HL-60 (cell line): ENCODE measurements around the gene MPO.

Source experiments
- DNase-seq, 2 experiments: peaks; one replicate each; pipeline ENCODE4 v3.0.0-alpha.2; 2010 to 2020; ENCODE audit warnings: low read depth in 1 of 2, low spot score in 1 of 2
- H3K27ac ChIP-seq: fragments of 250-450 bp; sonication (Bioruptor Pico); replicated peaks from 2 replicates; pipeline ENCODE4 v1.5.1; 2020; ENCODE audit warnings: mild to moderate bottlenecking, moderate library complexity
- H3K27me3 ChIP-seq: fragments of 250-450 bp; sonication (Bioruptor Pico); 2 replicates; pipeline ENCODE4 v1.5.1; 2021; ENCODE audit warnings: mild to moderate bottlenecking, moderate library complexity; ENCODE audit not compliant: insufficient read depth, poor library complexity, severe bottlenecking
- H3K4me3 ChIP-seq: replicated peaks from 2 replicates; pipeline ENCODE4 v1.5.1; 2011; ENCODE audit warnings: mild to moderate bottlenecking, control low read depth, low read length; ENCODE audit not compliant: insufficient read depth
- GABPA ChIP-seq: IDR thresholded peaks from 2 replicates; pipeline ENCODE4 v1.6.1; 2012; ENCODE audit warnings: low read depth
- POLR2AphosphoS5 ChIP-seq: IDR thresholded peaks from 2 replicates; pipeline ENCODE4 v1.6.1; 2012; ENCODE audit warnings: low read depth
- SPI1 ChIP-seq: IDR thresholded peaks from 2 replicates; pipeline ENCODE4 v1.6.1; 2012; ENCODE audit warnings: low read depth, mild to moderate bottlenecking, borderline replicate concordance
- TF ChIP-seq, protein P1 (sequence below): IDR thresholded peaks from one replicate; pipeline ENCODE4 v1.5.1; 2011; ENCODE audit warnings: low read length, control low read depth, inconsistent platforms; ENCODE audit not compliant: insufficient read depth
- TF ChIP-seq, protein P2 (sequence below): IDR thresholded peaks from 2 replicates; pipeline ENCODE4 v1.6.1; 2012; ENCODE audit warnings: low read depth; ENCODE audit not compliant: insufficient replicate concordance

The MPO gene

DNA sequence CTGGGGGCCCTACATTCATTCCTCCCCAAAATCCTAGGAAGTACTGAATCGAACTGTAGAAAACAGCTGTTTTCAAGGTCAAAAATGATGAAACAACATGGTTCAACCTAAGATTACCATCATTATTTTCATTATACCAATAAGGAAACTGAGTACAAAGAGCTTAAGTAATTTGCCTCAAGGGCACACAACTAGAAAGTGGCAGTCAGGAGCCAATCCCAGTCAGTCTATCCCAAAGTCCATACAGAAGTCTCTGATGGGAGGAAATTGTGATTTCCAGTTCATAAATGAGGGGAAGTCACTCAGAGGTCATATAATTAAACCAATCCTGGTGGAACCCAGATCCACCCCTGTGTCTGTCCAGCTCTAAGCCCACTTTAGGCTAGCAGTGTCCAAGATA is 34.0 kb downstream of the MPO start:
- no peak overlapping the region for H3K27ac ChIP-seq
- TF ChIP-seq POLR2AphosphoS5 (no peak), SPI1 (no peak)
- no peaks in the 10 kb centered on the region for H3K27me3 ChIP-seq
- no peak for DNase-seq
- no peak overlapping the region for H3K4me3 ChIP-seq

DNA sequence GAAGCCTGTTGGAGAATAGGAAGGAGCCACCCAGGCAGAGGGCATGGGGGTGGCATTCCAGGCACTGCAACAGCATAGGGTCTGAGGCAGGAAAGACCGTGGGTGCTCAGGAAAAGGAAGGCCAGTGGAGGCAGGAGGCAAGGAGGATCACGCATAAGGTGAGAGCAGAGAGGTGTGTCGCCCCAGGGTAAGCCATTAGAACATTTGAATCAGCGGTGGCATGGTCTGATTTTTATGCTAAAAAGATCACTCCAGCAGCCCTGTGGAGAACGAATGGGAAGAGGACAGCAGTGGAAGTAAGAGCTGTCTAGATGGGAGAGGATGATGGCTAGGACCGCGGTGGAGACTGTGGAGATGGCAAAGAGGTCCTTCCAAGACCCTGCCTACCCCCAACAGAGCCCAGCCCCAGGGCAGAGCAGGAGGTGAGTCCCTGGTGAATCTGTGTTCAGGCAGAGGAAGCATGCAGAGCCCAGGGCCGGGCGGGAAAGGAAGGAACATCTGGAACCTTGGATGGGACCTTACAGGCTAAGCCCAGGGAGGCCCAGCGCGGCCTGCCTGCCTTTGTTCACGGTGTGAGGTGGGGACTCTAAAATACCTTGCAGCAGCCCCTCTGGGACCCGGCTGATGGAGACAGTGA is 34.5 kb downstream of the MPO start:
- TF ChIP-seq, protein P1, sequence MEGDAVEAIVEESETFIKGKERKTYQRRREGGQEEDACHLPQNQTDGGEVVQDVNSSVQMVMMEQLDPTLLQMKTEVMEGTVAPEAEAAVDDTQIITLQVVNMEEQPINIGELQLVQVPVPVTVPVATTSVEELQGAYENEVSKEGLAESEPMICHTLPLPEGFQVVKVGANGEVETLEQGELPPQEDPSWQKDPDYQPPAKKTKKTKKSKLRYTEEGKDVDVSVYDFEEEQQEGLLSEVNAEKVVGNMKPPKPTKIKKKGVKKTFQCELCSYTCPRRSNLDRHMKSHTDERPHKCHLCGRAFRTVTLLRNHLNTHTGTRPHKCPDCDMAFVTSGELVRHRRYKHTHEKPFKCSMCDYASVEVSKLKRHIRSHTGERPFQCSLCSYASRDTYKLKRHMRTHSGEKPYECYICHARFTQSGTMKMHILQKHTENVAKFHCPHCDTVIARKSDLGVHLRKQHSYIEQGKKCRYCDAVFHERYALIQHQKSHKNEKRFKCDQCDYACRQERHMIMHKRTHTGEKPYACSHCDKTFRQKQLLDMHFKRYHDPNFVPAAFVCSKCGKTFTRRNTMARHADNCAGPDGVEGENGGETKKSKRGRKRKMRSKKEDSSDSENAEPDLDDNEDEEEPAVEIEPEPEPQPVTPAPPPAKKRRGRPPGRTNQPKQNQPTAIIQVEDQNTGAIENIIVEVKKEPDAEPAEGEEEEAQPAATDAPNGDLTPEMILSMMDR = no peak
- TF ChIP-seq GABPA (no peak), SPI1 (no peak), POLR2AphosphoS5 (no peak)
- TF ChIP-seq, protein P2, sequence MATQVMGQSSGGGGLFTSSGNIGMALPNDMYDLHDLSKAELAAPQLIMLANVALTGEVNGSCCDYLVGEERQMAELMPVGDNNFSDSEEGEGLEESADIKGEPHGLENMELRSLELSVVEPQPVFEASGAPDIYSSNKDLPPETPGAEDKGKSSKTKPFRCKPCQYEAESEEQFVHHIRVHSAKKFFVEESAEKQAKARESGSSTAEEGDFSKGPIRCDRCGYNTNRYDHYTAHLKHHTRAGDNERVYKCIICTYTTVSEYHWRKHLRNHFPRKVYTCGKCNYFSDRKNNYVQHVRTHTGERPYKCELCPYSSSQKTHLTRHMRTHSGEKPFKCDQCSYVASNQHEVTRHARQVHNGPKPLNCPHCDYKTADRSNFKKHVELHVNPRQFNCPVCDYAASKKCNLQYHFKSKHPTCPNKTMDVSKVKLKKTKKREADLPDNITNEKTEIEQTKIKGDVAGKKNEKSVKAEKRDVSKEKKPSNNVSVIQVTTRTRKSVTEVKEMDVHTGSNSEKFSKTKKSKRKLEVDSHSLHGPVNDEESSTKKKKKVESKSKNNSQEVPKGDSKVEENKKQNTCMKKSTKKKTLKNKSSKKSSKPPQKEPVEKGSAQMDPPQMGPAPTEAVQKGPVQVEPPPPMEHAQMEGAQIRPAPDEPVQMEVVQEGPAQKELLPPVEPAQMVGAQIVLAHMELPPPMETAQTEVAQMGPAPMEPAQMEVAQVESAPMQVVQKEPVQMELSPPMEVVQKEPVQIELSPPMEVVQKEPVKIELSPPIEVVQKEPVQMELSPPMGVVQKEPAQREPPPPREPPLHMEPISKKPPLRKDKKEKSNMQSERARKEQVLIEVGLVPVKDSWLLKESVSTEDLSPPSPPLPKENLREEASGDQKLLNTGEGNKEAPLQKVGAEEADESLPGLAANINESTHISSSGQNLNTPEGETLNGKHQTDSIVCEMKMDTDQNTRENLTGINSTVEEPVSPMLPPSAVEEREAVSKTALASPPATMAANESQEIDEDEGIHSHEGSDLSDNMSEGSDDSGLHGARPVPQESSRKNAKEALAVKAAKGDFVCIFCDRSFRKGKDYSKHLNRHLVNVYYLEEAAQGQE = no peak
- Histone ChIP-seq H3K27ac (no peak overlapping the region), H3K4me3 (no peak overlapping the region), H3K27me3 (no peaks in the 10 kb centered on the region)
- no peak for DNase-seq

DNA sequence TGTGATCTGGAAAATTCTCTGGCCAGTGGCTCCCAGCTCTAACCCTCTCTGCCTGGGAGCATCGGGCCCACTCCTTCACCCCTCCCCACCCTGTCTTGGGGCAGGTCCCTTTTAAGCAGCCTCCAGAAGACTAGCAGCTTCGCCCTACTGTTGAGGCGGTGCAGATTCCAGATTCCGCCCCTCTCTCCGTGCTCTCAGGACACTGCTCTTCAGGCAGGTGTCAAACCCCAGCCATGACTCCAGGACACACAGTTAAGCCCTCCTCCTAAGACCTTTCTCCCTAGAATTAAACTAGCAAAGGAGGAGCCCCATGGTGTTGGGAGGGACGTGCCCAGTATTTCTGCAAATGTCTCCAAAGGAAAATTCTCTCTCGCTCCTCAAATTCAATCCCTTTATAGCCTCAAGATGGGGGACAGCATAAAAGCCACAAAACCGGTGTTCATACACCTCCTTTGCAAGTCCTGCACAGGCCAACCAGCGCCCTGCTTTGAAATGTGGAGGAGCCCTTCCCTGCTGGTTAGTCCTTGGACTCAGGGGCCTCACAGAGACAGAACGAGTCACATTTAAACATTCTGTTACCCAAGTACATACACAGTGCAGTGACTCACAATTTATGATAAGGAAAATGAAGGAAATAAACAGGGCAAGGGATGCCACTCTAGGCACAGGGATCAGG is 35.2 kb downstream of the MPO start:
- H3K4me3 ChIP-seq = no peak overlapping the region
- H3K27me3 ChIP-seq = no peaks in the 10 kb centered on the region
- TF ChIP-seq SPI1 (no peak), GABPA (no peak), POLR2AphosphoS5 (no peak)
- TF ChIP-seq, protein P2 = no peak
- TF ChIP-seq, protein P1 = no peak
- H3K27ac ChIP-seq = no peak overlapping the region
- no peak for DNase-seq

DNA sequence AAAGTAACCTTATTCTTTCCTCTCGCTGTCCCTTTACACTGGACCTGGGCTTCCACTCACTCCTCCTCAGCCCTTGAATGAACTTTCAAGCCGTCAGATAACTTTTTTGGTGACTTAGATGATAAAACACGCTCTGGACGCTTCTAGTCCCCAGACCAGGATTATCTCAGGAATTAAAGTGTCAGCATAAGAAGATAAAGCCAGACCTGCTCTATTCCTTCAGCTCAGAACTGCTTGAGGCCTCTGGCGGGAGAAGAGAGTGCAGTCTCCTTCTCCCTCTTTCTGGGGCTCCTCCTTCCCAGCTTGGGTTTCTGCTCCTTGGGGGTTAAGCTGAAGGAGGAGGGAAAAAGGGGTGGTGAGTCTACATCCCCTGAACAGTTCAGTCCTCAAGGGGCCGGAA is 35.8 kb downstream of the MPO start:
- DNase-seq = no peak
- no peaks in the 10 kb centered on the region for H3K27me3 ChIP-seq
- no peak overlapping the region for H3K4me3 ChIP-seq
- H3K27ac ChIP-seq = no peak overlapping the region
- no peak for TF ChIP-seq SPI1
- TF ChIP-seq, protein P2 = no peak
- TF ChIP-seq, protein P1 = no peak
- no peak for TF ChIP-seq POLR2AphosphoS5
- no peak for TF ChIP-seq GABPA
